Stimulated activated CD8-positive, alpha-beta memory T cell treated with anti-CD3 and anti-CD28 coated beads, Interleukin-12 subunit alpha, Interleukin-12 subunit beta, amount 100 ng/mL, for 4 hours (primary cell): ENCODE results near the gene DNAJC16.
"Not testable (repeated sequence)": the region's sequence is repeated elsewhere in the genome, so short reads cannot be mapped to it uniquely, and the experiment has no call there.

Experiments
- DNase-seq: peaks from one replicate; pipeline ENCODE4 v3.0.0-alpha.2; 2020; ENCODE audit warnings: low read depth

Gene DNAJC16

GRCh38 chr1:15583016-15583706, 56.5 kb downstream of the DNAJC16 start:
- DNase-seq = no peak

- DNase-seq = peak; percentile 40
Observed at GRCh38 chr1:15584489-15585363, 58.1 kb downstream of the DNAJC16 start, which contains the start of gene AGMAT. TSS of gene AGMAT (minus strand) at chr1:15585051. CDS start at chr1:15584967, 84 bp downstream.

- DNase-seq = no peak
Observed at GRCh38 chr1:15592285-15592684, 65.6 kb downstream of the DNAJC16 start.

DNA sequence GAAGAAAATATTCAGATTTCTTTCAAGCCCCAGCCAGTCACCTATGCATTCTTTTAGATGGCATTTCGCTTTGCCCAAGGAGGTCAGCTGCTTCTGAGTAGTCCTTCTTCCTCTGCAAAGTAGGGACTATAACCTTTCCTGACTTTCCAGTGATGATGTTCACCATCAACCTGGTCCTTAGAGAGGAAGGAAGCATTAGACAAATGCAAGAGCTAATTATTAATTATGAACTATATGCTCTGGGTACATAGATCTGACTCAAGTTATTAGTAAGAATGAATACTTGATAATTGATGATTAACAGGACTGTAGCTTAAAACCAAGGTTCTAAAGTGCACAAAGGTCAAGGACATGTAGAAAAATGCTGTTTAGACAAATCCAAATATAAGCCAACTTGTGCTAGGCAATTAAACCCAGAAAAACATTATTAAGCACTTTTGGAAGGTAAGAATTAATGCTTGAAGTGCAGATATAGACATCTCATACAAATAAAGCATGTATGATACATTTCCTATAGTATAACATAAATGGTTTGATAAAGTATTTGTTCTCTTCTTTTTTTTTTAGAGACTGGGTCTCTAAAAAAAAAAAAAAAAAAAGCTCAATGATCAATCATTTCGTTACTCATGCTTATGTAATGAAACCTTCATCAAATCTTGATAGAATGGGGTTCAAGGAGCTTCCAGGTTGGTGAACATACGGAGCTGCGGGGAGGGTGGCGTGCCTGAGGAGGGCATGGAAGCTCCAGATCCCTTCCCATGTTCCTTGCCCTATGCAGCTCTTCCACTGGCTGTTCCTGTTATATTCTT, 69.4 kb downstream of the DNAJC16 start:
- DNase-seq = no peak

DNA sequence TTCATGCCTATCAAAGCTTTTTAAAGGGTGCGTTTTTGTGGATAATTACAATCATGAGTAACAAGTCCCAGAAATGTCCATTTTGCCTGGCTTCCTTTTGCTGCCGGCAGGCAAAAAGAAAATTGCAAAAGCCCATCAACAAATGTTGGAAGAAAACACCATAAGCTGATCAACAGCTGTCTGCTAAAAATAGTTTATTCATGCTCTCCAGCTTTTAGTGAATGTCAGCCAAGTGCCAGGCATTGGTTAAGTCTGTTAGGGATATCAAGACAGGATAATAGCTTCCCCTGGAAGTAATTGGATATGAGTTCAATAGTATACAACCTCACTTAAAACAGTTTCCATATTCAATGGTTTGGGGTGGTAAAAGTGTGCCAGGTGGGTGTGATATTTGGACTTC, 71.8 kb downstream of the DNAJC16 start:
- no peak for DNase-seq

- peak; percentile 82 for DNase-seq
Observed at GRCh38 chr1:15603050-15603965, 76.7 kb downstream of the DNAJC16 start.

DNA sequence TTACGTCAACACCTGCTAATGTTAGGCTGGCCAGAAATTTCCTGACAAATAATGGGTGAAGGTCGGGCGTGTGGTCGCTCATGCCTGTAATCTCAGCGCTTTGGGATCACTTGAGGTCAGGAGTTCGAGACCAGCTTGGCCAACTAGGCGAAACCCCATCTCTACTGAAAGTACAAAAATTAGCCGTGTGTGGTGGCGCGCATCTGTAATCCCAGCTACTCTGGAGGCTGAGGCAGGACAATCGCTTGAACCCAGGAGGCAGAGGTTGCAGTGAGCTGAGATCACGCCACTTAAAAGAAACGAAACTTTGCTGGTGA, 77.3 kb downstream of the DNAJC16 start:
- not testable (repeated sequence) for DNase-seq

DNA sequence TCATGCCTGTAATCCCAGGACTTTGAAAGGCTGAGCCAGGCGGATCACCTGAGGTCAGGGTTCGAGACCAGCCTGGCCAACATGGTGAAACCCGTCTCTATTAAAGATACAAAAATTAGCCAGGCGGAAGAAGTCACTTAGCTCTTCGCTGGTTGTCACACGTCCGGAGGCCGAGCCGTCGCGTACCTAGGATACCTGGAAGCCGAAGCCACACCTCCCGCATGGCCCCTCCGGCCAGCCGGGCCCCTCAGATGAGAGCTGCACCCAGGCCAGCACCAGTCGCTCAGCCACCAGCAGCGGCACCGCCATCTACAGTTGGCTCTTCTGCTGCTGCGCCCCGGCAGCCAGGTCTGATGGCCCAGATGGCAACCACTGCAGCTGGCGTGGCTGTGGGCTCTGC, 77.8 kb downstream of the DNAJC16 start:
- DNase-seq = not testable (repeated sequence)

- DNase-seq = no peak
Observed at GRCh38 chr1:15605398-15606383, 79.0 kb downstream of the DNAJC16 start.

GRCh38 chr1:15609631-15610030, 83.0 kb downstream of the DNAJC16 start:
- no peak for DNase-seq

DNA sequence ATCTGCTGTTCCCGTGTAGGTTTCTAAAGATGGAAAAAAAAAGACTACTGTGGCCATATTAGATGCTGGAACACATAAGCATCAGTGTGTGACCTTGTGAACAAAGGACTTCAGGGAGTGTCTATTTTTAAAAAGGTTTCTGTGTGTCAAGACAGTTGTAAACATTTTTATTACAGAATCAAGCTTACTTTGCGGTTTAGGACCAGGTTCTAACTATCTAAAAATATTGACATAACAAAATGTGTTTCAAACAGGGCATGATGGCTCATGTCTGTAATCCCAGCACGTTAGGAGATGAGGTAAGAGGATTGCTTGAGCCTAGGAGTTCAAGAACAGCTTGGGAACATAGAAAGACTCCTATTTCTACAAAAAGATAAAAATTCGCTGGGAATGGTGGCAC, 83.5 kb downstream of the DNAJC16 start:
- no peak for DNase-seq

GRCh38 chr1:15616373-15617172, 89.9 kb downstream of the DNAJC16 start:
- no peak for DNase-seq

- peak; percentile 93 for DNase-seq
Observed at GRCh38 chr1:15617173-15618076, 90.8 kb downstream of the DNAJC16 start, which contains the start of gene DDI2. TSS of gene DDI2 (plus strand) at chr1:15617458. CDS start at chr1:15617671, 213 bp downstream.

- no peak for DNase-seq
Observed at GRCh38 chr1:15618077-15618654, 91.5 kb downstream of the DNAJC16 start.

GRCh38 chr1:15618655-15619525, 92.2 kb downstream of the DNAJC16 start:
- no peak for DNase-seq

- DNase-seq = no peak
Observed at GRCh38 chr1:15620155-15620545, 93.5 kb downstream of the DNAJC16 start.
